ENCODE results near the gene PEMT.

Gene PEMT

DNA sequence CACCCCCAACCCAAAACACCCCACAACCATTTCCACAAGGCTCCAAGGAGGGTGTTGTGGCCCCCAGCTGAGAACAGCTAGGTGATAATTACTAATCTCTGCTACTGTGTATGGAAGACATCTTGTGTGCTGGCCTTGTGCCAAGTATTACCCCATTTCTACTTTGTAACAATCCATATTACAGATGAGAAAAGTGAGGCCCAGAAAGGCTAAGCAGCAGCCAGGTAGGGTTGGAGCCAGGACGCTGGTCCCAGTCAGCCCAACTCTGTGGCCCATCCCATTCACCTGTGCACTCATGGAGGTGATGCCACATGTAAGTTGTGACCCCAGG, 12.4 kb upstream of the PEMT start:
- no peak for DNase-seq

DNA sequence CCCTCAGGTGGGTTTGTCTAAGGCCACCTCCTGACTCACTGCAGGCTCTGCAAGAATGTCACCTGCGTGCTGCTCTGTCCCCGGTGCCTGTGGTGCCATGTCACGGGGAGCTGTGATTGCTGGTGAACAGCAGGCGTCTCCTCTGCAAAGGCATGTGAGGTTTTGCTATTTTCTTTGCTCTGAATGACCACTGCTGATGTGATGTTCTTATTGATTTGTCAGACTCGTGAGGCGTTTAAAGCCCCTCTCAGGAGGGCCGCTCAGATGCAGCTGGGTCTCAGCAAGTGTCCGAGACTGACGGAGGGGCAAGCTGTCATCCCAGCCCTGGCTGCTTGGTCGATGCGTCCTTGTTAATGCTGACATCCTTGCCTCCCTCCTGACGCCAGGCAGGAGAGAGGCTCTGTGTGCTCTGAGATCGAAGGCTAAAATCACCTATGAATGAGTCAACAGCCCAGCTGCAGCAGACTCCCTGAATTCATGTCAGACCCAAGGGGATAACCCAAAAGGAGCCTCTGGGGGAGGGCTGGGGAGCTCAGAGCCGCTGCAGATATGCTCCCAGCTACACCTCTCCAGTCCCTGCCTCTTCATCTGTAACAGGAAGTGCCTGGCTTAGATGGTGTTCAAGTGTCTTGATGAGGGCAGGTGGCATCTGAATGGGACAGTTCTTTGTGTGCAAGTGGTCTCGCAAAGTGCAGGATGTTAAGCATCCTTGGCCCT, 11.8 kb upstream of the PEMT start:
- DNase-seq = no peak

DNA sequence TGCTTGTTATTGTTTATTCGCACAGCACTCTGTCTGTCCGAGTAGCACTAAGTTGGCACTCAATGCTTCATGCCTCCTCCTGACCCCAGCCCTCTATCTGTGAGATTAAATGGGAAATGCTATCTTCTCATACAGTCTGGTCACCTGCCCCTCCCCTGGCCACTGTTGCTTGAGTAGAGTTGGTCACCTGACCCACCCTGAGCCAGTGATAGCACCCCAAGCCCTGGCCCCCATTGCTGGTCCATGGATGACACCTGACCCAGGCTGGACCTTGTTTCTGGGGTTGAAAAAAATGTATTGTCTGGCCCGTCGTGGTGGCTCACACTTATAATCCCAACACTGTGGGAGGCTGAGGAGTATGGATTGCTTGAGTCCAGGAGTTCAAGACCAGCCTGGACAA, 8.5 kb upstream of the PEMT start:
- DNase-seq = no peak

DNA sequence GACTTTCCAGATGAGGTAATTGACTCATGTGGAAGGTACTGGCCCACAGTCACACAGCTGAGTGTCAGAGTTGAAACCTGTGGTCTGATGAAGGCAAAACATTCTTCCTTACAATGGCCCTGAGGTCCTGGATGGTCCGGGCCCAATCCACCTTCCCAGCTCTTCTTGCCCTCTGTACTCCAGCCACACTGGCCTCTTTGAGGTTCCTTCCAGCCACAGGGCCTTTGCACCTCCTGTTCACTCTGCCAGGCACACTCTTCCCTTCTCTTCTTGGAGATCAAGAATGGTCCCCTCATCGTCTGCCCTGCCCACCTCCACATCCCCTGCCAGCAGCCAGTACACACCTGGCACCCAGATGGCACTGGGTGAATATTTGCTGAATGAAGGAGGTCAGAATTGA, 6.5 kb upstream of the PEMT start:
- no peak for DNase-seq

DNA sequence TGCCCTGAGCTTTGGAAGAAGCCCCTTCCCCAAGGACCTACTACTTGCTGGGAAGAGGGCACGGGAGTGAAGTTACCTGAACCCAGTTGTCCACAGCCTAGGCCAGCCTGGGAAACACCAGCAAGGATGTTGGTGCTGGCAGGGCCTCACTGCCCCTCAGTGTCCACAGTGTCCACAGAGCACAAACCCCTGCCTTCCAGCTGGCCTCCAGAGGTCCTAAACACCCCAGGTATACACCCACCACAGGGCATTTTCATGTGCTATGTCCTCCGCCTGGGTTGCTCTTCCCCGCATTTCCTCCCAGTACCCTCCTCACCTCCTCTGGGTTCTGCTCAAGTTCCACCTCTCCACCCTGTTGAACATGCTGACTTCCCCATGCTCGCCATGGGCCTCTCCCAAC, 4.2 kb upstream of the PEMT start:
- DNase-seq = no peak

DNA sequence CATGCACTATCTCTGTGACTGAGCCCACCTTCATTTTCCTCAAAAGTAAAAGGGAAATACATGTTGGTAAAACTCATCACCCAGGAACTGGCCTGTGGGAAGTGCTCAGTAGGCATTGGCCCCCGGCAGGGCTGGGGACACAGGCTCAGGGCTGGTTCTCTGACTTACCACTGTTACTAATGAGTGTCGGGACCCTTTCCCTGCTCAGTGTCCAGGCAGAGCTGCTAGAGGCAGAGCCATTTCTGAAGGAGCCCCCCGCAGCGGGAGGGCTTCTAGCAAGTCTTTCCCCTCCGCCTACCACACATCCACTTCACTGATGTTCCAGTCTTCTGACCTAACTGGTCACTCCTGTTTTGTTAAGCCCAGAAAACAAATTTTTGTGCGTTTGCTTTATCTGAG, 1.7 kb upstream of the PEMT start:
- no peak for DNase-seq

DNA sequence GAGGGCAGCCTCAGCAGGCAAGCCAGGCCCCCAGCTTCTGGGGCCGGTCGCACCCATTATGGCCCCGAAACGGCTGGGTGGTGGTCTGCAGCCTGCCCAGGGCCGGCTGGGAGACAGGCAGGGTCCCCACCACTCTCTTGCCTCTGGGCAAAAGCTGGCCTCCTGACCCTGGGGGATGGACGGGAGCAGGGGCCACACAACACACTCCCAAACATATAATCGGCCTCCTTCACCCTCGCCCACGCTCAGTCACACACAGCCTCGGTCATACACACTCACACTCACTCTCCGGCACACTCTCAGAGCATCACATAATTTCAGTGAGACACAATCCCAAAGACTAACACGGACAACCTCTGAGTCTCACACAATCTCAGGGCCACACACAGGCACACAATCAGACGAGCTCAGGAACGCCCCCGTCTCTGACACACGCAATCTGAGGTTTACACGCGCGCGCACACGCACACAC, 589 bp downstream of the PEMT start:
- DNase-seq = no peak

DNA sequence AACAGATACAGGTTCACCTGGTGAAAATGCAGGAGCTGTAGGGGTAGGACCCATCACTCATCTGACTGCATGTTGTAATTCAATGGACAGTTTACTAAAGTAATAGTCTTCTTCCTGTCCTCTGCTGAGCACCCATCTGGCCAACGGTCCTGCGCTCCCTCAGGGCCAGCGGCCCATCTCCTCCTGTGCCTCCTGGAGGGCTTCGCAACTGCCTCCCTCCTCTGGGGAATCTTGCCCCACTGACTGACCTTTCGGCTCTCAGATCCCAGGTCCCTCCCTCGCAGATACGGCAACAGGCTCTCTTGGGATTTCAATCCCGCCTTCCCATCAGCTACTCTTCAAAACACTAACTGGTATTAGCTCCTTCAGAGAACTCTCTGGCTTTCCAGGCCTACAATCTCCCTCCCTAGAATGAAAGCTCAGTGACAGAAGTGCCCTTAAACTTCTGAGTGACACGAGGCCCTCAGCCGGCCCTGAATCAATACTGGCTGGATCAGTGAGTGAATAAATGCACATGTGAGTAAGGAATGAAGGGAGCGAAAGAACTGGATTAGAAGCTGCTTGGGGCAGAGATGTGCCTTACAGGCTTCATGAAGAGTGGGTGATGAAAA, 1.3 kb downstream of the PEMT start:
- no peak for DNase-seq

DNA sequence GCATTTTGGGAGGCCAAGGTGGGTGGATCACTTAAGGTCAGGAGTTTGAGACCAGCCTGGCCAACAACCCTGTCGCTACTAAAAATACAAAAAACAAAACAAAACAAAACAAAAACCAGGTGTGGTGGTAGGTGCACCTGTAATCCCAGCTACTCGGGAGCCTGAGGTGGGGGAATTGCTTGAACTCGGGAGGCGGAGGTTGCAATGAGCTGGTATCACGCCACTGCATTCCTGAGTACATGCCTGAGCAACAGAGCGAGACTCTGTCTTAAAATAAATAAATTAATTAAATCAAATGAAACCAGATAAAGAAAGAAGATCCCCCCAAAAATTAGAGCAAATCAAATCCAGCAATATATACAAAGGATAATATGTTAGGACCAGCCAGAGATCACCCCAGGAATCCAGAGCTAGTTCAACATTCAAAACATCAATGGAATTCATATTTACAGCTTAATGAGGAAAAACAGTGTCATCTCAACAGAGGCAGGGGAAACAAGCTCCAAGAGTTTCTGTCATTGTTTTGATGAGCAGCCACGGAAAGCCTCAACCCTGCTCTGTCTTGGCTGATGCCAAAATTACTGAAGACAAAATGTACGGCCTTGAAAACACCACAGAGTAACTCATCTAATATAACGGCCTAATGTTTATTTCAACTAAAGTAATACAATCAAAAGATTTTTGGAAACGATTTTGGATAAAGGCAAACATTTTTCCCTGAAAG, 3.7 kb downstream of the PEMT start:
- DNase-seq = no peak

DNA sequence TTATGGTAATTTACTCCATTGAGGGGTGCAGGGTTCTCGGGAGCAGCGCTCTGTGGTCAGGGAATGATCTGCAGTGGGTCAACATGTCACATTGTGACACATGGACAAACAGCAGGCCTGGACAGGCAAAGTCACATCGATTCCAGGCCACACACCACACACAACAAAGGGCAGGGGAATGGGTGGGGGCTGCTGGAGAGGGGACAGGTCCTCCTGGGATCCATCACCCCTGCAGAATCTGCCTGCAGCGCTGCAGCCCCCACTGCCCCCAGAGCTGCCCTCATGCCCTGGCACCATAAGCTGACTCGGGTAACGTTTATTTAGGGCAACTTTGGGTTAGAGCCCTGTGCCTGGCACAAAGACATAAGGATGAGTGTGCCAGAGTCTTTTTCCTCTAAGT, 9.1 kb downstream of the PEMT start:
- DNase-seq = no peak

DNA sequence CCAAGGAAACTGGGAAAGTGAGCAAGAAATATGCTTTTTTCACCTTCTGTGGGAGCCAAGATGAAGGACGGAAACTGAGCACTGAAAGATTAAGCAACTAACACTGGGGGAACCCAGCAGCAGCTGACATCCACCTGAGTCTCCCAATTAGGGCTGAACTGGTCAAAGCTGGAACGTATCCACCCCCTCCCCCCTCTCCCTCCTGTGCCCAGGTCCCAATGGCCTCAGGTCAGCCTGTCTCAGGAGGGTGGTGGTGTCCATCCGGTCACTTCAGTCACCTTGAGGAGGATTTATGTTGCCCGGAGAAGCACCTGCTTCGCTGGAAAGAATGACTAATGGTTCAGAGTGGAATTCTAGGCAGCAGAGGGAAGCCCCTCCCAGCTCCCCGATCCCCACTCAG, 10.0 kb downstream of the PEMT start:
- no peak for DNase-seq

DNA sequence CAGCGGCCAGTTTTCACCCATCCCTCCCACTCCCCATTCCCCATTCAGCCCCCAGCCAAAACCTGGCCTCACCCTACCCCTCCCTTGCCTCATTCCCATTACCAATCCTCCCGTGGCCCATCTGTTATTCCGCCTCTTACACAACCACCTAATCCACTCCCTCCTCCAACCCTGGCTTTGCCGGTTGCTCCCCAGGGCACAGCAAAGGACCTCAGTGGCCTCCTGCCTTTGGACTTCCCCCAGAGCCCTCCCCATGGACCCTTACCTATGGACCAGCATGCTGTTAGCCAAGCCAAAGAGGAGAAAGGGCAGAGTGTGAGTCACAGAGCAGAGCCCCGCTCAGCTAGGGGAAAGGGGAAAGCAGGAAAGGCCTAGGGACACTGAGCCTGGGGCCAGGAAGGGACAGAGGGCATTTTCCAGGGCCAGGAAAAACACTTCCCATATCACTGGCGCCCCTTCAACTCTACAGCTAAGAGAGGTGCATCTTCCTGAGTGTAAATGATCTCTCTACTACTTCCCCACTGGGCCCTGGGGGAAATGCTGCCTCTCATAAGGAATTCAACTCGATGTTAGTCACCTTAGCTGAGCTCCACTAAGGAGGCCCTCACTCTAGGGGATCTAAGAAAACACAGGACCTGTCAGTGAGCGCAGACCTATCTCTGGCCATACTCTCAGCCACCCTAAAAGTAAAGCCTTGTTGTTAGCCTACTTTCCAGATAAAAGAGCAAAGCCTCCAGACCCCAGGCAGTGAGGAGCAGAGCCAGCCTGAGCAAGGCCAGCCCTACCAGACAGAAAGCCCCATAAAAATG, 10.6 kb downstream of the PEMT start:
- no peak for DNase-seq

DNA sequence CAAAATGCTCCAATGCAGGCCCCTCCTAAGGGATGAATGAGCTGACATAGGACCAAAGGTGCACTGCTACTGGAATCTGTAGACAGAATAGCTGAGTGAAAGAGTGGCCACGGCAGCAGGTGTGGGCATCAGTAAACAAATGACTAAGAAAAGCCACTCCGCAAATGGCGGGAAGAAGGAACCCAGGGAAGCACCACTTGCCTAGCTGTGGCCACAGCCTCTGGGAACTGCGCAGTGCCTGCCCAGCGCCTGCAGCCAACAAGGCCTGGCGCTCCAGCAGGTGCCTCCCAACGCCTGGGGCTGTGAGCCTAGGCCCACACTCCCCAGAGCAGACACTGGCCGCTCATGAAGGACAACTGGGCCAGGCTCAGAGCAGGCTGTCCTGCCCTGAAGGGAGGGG, 11.8 kb downstream of the PEMT start:
- DNase-seq = no peak

DNA sequence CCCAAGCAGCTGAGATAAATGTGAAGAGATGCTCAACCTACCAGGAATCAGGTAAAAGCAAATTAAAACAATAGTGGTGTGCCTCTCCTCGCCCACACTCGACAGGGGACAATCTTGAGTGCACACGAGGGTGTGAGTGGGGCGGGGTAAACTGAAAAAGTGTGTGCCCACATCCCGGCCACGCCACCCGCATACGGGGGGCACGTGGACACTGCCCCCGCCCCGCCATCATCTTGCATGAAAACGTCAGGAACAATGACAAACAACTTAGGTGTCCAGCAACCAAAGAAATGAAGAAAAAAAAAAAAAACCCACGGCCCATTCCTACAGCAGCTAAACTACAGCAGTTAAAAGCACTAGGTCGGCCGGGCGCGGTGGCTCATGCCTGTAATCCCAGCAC, 14.1 kb downstream of the PEMT start:
- DNase-seq = no peak

DNA sequence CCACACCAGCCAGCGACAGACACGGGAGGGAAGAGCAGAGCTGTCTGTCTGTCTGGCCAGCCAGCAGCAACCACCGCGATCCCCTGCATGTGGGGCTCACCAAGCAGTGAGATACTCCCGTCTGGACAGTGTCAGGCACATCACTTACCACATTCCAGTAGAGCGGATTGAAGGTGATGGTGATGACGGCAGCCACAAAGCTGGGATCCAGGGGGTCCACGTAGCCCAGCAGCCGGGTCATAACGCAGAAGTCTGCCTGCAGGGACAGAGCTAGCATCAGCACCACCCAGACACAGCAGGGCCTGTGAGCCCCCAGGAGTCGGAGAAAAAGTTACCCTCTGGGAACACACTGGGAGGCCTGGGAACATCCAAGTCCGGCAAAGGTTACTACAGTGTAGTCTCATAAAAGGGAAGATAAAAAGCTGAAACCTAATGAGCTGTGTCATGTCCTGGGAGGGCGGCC, 14.7 kb downstream of the PEMT start:
- DNase-seq = no peak

DNA sequence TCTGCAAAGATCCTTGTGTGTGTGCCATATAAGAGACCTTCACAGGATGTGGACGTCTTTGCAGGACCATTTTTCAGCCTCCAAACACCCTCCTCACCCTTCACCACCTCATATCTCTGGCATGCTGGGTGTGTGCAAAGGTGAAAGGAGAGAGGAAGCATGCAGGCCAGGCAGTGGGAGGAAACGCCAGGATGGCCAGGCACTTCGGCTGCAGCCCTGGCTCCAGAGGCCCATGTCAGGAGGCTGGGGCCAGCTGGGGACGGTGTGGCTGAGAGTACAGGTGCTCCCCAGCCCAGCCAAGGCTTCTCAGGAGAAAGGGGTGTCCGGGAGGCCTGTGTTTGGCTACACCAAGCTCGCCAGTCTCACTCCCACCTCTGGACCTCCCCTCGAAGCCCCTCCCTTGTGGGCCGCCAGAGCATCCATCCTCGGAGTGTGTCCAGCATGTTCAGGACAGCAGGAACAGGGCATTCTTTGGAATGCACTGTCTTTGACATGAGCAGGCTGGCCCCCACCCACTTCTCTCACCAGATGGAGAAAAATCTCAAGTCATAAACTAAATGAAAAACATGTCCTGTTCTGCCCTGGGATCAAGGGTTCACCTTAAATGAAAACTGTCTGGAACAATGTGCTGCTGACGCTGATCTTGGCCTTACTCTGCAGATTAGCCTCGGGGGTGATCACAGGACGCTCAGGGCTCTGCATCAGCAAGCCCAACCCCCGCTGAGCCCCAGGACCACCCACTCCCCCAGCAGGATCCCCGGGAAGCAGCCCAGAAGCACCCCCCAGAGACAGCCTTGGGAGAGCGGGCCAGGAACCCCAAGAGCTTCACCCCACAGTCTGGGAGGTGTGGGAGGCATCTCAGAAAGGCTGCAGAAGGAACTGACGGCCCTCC, 15.9 kb downstream of the PEMT start:
- no peak for DNase-seq

DNA sequence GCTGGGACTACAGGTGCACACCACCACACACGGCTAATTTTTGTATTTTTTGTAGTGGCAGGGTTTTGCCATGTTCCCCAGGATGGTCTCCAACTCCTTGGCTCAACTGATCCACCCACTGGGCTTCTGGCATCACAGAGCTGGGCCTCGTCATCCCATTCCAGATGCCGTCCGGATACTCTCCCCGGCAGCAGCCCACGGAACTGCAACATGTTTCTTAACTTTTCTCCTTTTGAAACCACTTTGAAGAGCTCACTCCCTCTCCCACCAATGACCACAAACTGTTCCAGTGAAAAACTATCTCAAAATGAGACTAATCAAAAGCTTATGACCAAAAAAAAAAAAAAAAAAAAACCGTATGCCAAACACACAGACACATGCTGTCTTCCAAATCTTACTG, 17.6 kb downstream of the PEMT start:
- no peak for DNase-seq

DNA sequence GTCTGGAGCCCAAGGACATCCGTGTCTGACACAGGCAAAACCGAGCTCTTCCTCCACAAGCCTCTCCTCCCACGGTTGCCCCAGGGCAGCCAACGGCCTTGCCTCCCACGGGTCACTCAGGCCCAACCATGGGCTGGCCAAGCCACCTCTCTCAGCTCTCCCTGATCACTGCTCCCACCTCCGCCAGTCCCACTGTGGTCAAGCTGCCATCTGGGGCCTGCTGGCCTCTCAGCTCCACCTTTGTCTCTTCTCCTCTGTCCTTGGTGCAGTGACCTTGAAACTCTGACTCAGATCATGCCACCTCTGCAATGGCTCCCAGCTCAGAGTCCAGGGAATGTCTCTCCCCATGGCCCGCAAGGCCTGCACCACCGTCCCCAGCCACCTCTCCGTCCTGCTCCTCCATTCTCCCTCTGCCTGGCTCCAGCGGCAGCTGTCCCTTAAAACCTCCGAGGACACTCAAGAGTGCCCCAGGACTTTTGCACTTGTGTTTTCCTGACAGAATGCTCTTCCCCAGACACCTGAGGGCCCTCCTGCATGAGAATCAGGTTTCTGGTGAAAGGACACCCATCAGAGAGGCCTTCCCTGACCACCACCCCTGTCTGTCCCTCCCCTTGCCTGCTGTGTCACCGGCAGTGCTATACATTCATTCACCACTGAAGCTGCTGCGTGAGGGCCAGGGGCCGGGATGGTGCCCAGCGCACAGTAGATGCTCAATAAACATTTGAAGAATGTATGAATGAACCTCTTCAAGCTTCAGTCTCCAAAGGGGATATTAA, 19.3 kb downstream of the PEMT start:
- no peak for DNase-seq

DNA sequence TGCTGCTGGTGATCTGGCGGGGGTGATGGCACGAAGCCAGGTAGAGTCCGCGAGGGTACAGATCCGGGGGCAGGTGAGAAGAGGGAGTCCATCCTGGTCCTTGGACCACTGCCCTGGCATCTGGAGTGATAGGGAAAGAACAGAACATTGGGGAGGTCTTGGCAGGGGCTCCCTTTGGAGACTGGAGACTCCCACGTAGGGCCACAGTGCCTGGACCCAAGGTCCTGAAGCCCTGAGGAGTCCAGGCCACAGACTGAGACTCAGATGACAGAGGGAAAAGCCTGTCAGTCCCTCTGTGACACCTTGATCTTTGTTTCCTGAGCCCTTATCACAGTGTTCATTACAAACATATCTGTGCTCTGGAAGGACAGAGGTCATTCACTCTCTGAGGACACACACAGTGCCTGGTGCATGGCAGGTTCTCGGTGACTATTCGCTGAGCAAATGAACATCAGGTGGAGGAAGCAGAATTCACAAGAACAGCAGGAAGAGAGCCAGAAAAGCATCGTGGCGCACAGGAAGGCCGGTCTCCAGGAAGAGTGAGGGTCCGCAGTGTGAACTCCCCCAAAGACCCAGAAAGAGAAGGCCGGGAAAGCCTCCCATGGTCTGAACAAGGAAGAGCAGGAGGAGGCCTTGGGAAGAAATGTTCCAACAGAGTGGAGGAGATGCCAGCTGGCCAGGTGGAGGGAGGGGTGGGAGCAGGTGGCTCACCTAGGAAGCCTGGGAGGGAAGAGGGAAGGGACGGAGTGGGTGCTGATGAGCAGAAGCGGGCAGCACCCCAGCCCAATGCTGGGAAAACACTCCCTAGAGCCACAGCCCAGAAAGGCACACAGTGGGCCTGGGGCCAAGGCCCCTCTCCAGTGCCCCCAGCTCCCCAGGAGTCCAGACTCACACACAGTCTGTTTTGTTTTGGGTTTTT, 20.5 kb downstream of the PEMT start:
- DNase-seq = no peak

DNA sequence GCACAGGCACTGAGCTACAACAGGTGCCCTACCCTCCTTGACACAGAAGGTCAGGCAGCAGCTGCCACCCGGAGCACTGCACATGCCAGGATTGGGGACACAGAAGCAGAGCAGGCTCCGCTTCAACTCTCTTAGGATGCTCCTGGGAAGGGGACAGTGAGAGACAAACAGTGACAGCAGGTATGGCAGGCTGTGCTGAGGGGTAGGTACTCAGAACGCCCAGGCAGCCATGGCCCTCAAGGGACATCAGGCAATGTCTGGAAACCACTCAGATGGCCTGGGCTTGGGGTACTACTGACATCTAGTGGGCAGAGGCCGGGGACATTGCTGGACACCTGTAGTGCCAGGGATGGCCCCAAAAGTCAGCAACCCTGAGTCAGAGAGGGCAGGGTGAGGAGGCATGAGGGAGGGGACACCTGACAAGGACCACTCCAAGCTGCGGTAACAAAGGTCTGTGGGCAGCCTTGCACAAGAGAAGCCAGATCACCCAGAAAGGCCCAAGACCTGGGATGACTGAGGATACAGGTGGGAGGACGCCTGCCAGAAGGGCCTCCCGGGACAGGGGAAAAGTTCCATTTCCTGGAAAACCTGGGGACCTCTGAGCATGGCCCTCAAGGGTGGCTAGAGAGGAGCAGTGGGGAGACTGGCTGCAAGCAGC, 21.2 kb downstream of the PEMT start:
- DNase-seq = no peak

Data from suppressor macrophage treated with lipopolysaccharide for 4 hours (primary cell).